CD4-positive, alpha-beta T cell (primary cell): ENCODE measurements around the gene POGZ. TPM values are rescaled to one million over a fixed set of nuclear protein-coding genes. Genes with fewer than 3 reads are reported as not detected.
"Not testable (repeated sequence)": the region's sequence is repeated elsewhere in the genome, so short reads cannot be mapped to it uniquely, and the experiment has no call there.

Experiments used
- ATAC-seq: fragments of 200-7000 bp; cut with Tn5 transposase; one replicate; pipeline ENCODE4 v1.10.0; 2022; ENCODE audit warnings: mild to moderate bottlenecking; ENCODE audit not compliant: poor library complexity
- CTCF ChIA-PET: fragments of 350-600 bp; sonication (Branson Sonifier 250); formaldehyde crosslinking; loops from one replicate; lab custom pipeline; 2021; ENCODE audit warnings: antibody characterized with exemption, inconsistent platforms; lab: Charles Lee
- POLR2A ChIA-PET: fragments of 350-600 bp; sonication (Branson Sonifier 250); formaldehyde crosslinking; loops from one replicate; lab custom pipeline; 2021; ENCODE audit warnings: antibody characterized with exemption, inconsistent platforms; lab: Charles Lee
- DNase-seq, 14 experiments: peaks; one replicate each; pipeline ENCODE4 v3.0.0-alpha.2; 2013 to 2020; ENCODE audit warnings: mixed read lengths in 2 of 14
- H3K27ac ChIP-seq, 2 donors: one replicate each; pipeline versions ENCODE4 v1.5.1 to v1.7.0; 2013; ENCODE audit warnings: low read length in 2 of 2, low read depth in 1 of 2, mild to moderate bottlenecking in 1 of 2
- H3K27me3 ChIP-seq, 2 experiments: 1 replicate in 1 of 2; 2 replicates in 1 of 2; pipeline versions ENCODE4 v1.6.1 to v1.7.0; 2013; ENCODE audit warnings: low read length in 2 of 2, control low read depth in 1 of 2, mild to moderate bottlenecking in 1 of 2, moderate library complexity in 1 of 2; ENCODE audit not compliant: insufficient read depth in 2 of 2, control insufficient read depth in 1 of 2
- H3K36me3 ChIP-seq: one replicate; pipeline ENCODE4 v1.6.1; 2013; ENCODE audit warnings: low read length, control low read depth; ENCODE audit not compliant: insufficient read depth
- H3K4me1 ChIP-seq: one replicate; pipeline ENCODE4 v1.6.1; 2013; ENCODE audit warnings: low read length, control low read depth; ENCODE audit not compliant: insufficient read depth
- H3K4me3 ChIP-seq: one replicate; pipeline ENCODE4 v1.5.1; 2013; ENCODE audit warnings: mild to moderate bottlenecking, low read length, moderate library complexity
- H3K9me3 ChIP-seq, 2 experiments: 1 replicate in 1 of 2; 2 replicates in 1 of 2; pipeline versions ENCODE4 v1.6.1 to v1.7.0; 2013; ENCODE audit warnings: low read length in 2 of 2, mild to moderate bottlenecking in 2 of 2, control low read depth in 1 of 2, moderate library complexity in 1 of 2; ENCODE audit not compliant: control insufficient read depth in 1 of 2, insufficient read depth in 1 of 2
- H3K27ac Mint-ChIP-seq: one replicate; pipeline ENCODE4 v1.8.0; 2020; ENCODE audit warnings: mixed read lengths
- H3K27me3 Mint-ChIP-seq: one replicate; pipeline ENCODE4 v1.8.0; 2021; ENCODE audit warnings: mixed read lengths
- H3K36me3 Mint-ChIP-seq: one replicate; pipeline ENCODE4 v1.8.0; 2021; ENCODE audit warnings: low read depth, mixed read lengths
- H3K4me1 Mint-ChIP-seq: one replicate; pipeline ENCODE4 v1.8.0; 2021; ENCODE audit warnings: low read depth, mixed read lengths
- H3K4me3 Mint-ChIP-seq: one replicate; pipeline ENCODE4 v1.8.0; 2020; ENCODE audit warnings: mild to moderate bottlenecking, mixed read lengths
- H3K9me3 Mint-ChIP-seq: one replicate; pipeline ENCODE4 v1.8.0; 2020; ENCODE audit warnings: mixed read lengths
- intact Hi-C, 2 experiments: fragments of 100-400 bp; cut with DNase I in 1 of 2; cut with micrococcal nuclease in 1 of 2; formaldehyde crosslinking; loops; one replicate each; pipeline versions ENCODE4 v1.15.1 to v1.9.0; 2023 to 2025; cut with DNase I, micrococcal nuclease
- total RNA-seq, 174 experiments: library from RNA in 2 of 174; stranded (reverse) in 2 of 174; gene quantifications; one replicate each; pipeline ENCODE4 v1.2.3 and lab custom pipeline; 2021 to 2026
- TF ChIP-seq, protein P1 (sequence below): fragments of 200-600 bp; IDR thresholded peaks from one replicate; pipeline ENCODE4 v1.8.0; 2022; ENCODE audit warnings: antibody characterized with exemption, mild to moderate bottlenecking

POGZ gene
- total RNA-seq, 2 experiments from 2014 or later: 97.8 to 99.4 TPM

DNA sequence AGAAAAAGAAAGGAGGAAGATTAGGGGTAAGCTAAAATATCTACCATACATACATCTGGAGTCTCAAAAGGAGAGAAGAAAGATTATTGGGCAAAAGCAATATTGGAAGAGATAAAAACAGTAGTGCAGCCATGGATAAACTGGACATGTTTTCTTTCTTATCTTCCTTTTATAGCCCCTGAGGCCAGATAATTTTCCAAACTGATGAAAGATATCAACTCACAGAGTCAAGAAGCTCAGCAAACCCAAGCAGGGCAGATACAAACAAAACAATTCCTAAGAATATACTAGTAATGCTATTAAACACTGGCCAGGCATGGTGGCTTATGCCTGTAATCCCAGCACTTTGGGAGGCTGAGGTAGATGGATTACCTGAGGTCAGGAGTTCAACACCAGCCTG lies 65.7 kb downstream of the POGZ start:
- H3K36me3 ChIP-seq: no peaks in the 10 kb centered on the region
- no peaks in the 10 kb centered on the region for H3K9me3 ChIP-seq
- ChIA-PET CTCF (no interaction called here), POLR2A (no interaction called here)
- DNase-seq (no peak), ATAC-seq (no peak)
- Mint-ChIP-seq H3K9me3 (no peaks in the 10 kb centered on the region), H3K4me1 (no peaks in the 10 kb centered on the region), H3K27me3 (no peaks in the 10 kb centered on the region), H3K36me3 (no peaks in the 10 kb centered on the region), H3K4me3 (no peak overlapping the region), H3K27ac (no peak overlapping the region)
- intact Hi-C loops: no loop called here
- TF ChIP-seq, protein P1, sequence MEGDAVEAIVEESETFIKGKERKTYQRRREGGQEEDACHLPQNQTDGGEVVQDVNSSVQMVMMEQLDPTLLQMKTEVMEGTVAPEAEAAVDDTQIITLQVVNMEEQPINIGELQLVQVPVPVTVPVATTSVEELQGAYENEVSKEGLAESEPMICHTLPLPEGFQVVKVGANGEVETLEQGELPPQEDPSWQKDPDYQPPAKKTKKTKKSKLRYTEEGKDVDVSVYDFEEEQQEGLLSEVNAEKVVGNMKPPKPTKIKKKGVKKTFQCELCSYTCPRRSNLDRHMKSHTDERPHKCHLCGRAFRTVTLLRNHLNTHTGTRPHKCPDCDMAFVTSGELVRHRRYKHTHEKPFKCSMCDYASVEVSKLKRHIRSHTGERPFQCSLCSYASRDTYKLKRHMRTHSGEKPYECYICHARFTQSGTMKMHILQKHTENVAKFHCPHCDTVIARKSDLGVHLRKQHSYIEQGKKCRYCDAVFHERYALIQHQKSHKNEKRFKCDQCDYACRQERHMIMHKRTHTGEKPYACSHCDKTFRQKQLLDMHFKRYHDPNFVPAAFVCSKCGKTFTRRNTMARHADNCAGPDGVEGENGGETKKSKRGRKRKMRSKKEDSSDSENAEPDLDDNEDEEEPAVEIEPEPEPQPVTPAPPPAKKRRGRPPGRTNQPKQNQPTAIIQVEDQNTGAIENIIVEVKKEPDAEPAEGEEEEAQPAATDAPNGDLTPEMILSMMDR: no peak
- H3K27ac ChIP-seq: no peak overlapping the region
- H3K4me3 ChIP-seq: no peak overlapping the region
- peaks cover 3% of the 10 kb centered on the region for H3K4me1 ChIP-seq
- H3K27me3 ChIP-seq: no peaks in the 10 kb centered on the region

DNA sequence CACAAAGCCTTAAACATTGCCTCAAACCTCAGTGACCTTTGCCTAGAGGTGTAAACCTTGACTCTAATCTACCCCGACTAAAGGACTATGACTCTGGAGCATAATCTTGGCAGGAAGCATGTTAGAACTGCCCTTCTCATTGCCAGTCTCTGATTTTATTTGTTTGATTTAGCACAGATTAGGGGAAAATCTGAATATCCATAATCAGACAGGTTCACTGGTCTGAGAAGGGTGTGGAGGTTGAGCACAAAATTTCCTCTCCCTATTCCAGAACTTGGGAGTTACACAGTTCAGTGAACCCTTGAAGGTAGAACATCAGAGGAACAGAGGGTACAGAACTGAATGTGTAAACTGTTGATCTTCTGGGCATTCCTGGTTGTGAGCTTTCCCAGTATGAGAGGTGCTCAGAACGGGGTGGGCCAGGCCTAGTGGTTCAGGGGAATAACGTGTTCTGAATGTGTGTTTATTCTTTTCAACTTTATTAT lies 68.2 kb downstream of the POGZ start:
- no peaks in the 10 kb centered on the region for H3K36me3 ChIP-seq
- DNase-seq (no peak), ATAC-seq (no peak)
- no peaks in the 10 kb centered on the region for H3K4me1 Mint-ChIP-seq
- H3K27me3 ChIP-seq: no peaks in the 10 kb centered on the region
- H3K27ac ChIP-seq: no peak overlapping the region
- POLR2A ChIA-PET: no interaction called here
- H3K4me3 Mint-ChIP-seq: no peak overlapping the region
- no peaks in the 10 kb centered on the region for H3K4me1 ChIP-seq
- intact Hi-C loops: no loop called here
- H3K4me3 ChIP-seq: no peak overlapping the region
- H3K9me3 Mint-ChIP-seq: no peaks in the 10 kb centered on the region
- H3K9me3 ChIP-seq: no peaks in the 10 kb centered on the region
- H3K36me3 Mint-ChIP-seq: no peaks in the 10 kb centered on the region
- H3K27me3 Mint-ChIP-seq: no peaks in the 10 kb centered on the region
- TF ChIP-seq, protein P1: no peak
- CTCF ChIA-PET: no interaction called here
- H3K27ac Mint-ChIP-seq: no peak overlapping the region

DNA sequence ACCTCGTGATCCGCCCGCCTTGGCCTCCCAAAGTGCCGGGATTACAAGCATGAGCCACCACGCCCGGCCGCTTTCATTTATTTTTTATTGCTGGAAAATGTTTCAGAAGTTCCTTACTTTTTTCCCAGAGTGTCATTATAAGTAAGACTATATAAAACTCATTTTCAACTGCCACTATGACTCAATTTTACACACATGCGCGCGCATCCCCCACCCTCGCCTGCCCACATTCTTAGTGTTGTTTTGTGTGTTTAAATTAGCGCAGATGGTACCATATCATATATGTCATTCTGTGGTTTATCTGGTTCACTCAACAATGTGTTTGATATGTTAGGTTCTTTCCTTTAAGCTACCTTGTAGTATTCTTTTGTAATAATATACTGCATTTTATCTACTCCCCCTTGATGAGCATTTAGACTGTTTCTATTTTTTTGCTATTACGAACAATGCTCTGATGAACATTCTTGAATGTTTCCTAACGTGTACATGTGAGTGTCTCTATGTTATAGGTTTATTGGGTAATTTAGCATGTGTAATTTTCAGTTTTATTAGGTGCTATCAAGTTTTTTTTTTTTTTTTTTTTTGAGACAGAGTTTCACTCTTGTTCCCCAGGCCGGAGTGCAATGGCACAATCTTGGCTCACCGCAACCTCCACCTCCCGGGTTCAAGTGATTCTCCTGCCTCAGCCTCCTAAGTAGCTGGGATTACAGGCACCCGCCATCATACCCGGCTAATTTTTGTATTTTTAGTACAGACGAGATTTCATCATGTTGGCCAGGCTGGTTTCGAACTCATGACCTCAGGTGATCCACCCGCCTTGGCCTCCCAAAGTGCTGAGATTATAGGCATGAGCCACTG lies 68.8 kb downstream of the POGZ start:
- H3K9me3 Mint-ChIP-seq, H3K27me3 Mint-ChIP-seq, DNase-seq, H3K4me3 ChIP-seq, CTCF ChIA-PET, H3K4me3 Mint-ChIP-seq, H3K9me3 ChIP-seq, H3K4me1 ChIP-seq, H3K27me3 ChIP-seq, H3K4me1 Mint-ChIP-seq, ATAC-seq, H3K36me3 Mint-ChIP-seq, H3K27ac ChIP-seq, POLR2A ChIA-PET, H3K36me3 ChIP-seq, H3K27ac Mint-ChIP-seq, intact Hi-C loops: not testable (repeated sequence)
